Stomach smooth muscle (tissue), 2 donors: ENCODE data around the gene ASPG.
"Not testable (repeated sequence)": the region's sequence is repeated elsewhere in the genome, so short reads cannot be mapped to it uniquely, and the experiment has no call there.

Experiments
- H3K27ac ChIP-seq: one replicate; pipeline ENCODE4 v1.7.0; 2013; ENCODE audit warnings: mild to moderate bottlenecking, low read length, inconsistent platforms
- H3K27me3 ChIP-seq, 2 donors: one replicate each; pipeline ENCODE4 v1.7.0; 2013; ENCODE audit warnings: low read length in 2 of 2; ENCODE audit not compliant: insufficient read depth in 2 of 2, control insufficient read depth in 1 of 2
- H3K36me3 ChIP-seq, 2 donors: one replicate each; pipeline ENCODE4 v1.7.0; 2013; ENCODE audit warnings: low read length in 2 of 2; ENCODE audit not compliant: control insufficient read depth in 2 of 2, insufficient read depth in 2 of 2
- H3K4me1 ChIP-seq: one replicate; pipeline ENCODE4 v1.7.0; 2013; ENCODE audit warnings: low read length; ENCODE audit not compliant: control insufficient read depth, insufficient read depth
- H3K4me3 ChIP-seq, 2 donors: one replicate each; pipeline ENCODE4 v1.7.0; 2013; ENCODE audit warnings: low read length in 2 of 2
- H3K9ac ChIP-seq, 2 donors: one replicate each; pipeline ENCODE4 v1.7.0; 2013; ENCODE audit warnings: low read length in 2 of 2, mild to moderate bottlenecking in 1 of 2
- H3K9me3 ChIP-seq, 2 donors: one replicate each; pipeline ENCODE4 v1.7.0; 2013; ENCODE audit warnings: low read length in 2 of 2; ENCODE audit not compliant: control insufficient read depth in 2 of 2
- donor health status: healthy.
- donor health status: Pancreatic carcinoma.

ASPG gene

GRCh38 chr14:104151566-104152245 is 66.2 kb downstream of the ASPG start:
- peaks cover 7% of the 10 kb centered on the region for H3K4me1 ChIP-seq
- no peaks in the 10 kb centered on the region for H3K9me3 ChIP-seq
- peaks cover 0 to 2% of the 10 kb centered on the region in 2 donors for H3K27me3 ChIP-seq
- H3K9ac ChIP-seq = no peak overlapping the region
- H3K27ac ChIP-seq = no peak overlapping the region
- no peak overlapping the region for H3K4me3 ChIP-seq
- H3K36me3 ChIP-seq = no peaks in the 10 kb centered on the region

GRCh38 chr14:104152246-104152575 is 66.7 kb downstream of the ASPG start:
- H3K4me3 ChIP-seq = no peak overlapping the region
- H3K9me3 ChIP-seq = no peaks in the 10 kb centered on the region
- H3K4me1 ChIP-seq = peaks cover 7% of the 10 kb centered on the region
- H3K36me3 ChIP-seq = no peaks in the 10 kb centered on the region
- no peak overlapping the region for H3K27ac ChIP-seq
- peaks cover 0 to 2% of the 10 kb centered on the region in 2 donors for H3K27me3 ChIP-seq
- H3K9ac ChIP-seq = no peak overlapping the region

- H3K9me3 ChIP-seq = no peaks in the 10 kb centered on the region
- peaks cover 7% of the 10 kb centered on the region for H3K4me1 ChIP-seq
- no peak overlapping the region for H3K9ac ChIP-seq
- H3K27me3 ChIP-seq = peaks cover 0 to 2% of the 10 kb centered on the region in 2 donors
- no peak overlapping the region for H3K4me3 ChIP-seq
- H3K27ac ChIP-seq = no peak overlapping the region
- no peaks in the 10 kb centered on the region for H3K36me3 ChIP-seq
Observed at GRCh38 chr14:104152686-104153393, 67.3 kb downstream of the ASPG start.

GRCh38 chr14:104153394-104153755 is 67.9 kb downstream of the ASPG start:
- not testable (repeated sequence) for H3K36me3 ChIP-seq, H3K4me1 ChIP-seq, H3K27me3 ChIP-seq, H3K9ac ChIP-seq, H3K4me3 ChIP-seq, H3K27ac ChIP-seq, H3K9me3 ChIP-seq

- no peaks in the 10 kb centered on the region for H3K36me3 ChIP-seq
- no peak overlapping the region for H3K9ac ChIP-seq
- H3K27me3 ChIP-seq = peaks cover 0 to 2% of the 10 kb centered on the region in 2 donors
- no peaks in the 10 kb centered on the region for H3K9me3 ChIP-seq
- peaks cover 4% of the 10 kb centered on the region for H3K4me1 ChIP-seq
- H3K27ac ChIP-seq = no peak overlapping the region
- no peak overlapping the region for H3K4me3 ChIP-seq
Observed at GRCh38 chr14:104154246-104154645, 68.7 kb downstream of the ASPG start.

GRCh38 chr14:104155513-104155912 is 70.0 kb downstream of the ASPG start:
- Histone ChIP-seq H3K4me3 (no peak overlapping the region), H3K9me3 (no peaks in the 10 kb centered on the region), H3K9ac (no peak overlapping the region), H3K36me3 (no peaks in the 10 kb centered on the region), H3K27me3 (peaks cover 0 to 2% of the 10 kb centered on the region in 2 donors), H3K4me1 (peaks cover 3% of the 10 kb centered on the region), H3K27ac (no peak overlapping the region)

GRCh38 chr14:104156142-104156541 is 70.6 kb downstream of the ASPG start:
- no peaks in the 10 kb centered on the region for H3K9me3 ChIP-seq
- H3K4me3 ChIP-seq = no peak overlapping the region
- no peak overlapping the region for H3K27ac ChIP-seq
- H3K36me3 ChIP-seq = no peaks in the 10 kb centered on the region
- no peaks in the 10 kb centered on the region for H3K4me1 ChIP-seq
- peaks cover 0 to 2% of the 10 kb centered on the region in 2 donors for H3K27me3 ChIP-seq
- no peak overlapping the region for H3K9ac ChIP-seq

GRCh38 chr14:104157016-104157928 is 71.8 kb downstream of the ASPG start:
- Histone ChIP-seq H3K27ac (no peak overlapping the region), H3K36me3 (no peaks in the 10 kb centered on the region)

GRCh38 chr14:104158827-104159798 is 73.6 kb downstream of the ASPG start:
- no peaks in the 10 kb centered on the region for H3K27me3 ChIP-seq
- no peaks in the 10 kb centered on the region for H3K4me1 ChIP-seq
- no peaks in the 10 kb centered on the region for H3K9me3 ChIP-seq
- H3K9ac ChIP-seq = no peak overlapping the region
- H3K27ac ChIP-seq = no peak overlapping the region
- H3K36me3 ChIP-seq = no peaks in the 10 kb centered on the region
- no peak overlapping the region for H3K4me3 ChIP-seq

More at GRCh38 chr14:104157016-104157928, 71.8 kb downstream of the ASPG start:
- H3K27me3 ChIP-seq = peaks cover 0 to under 1% of the 10 kb centered on the region in 2 donors
- no peaks in the 10 kb centered on the region for H3K4me1 ChIP-seq
- no peak overlapping the region for H3K9ac ChIP-seq
- no peak overlapping the region for H3K4me3 ChIP-seq
- H3K9me3 ChIP-seq = no peaks in the 10 kb centered on the region

- no peaks in the 10 kb centered on the region for H3K36me3 ChIP-seq
- H3K4me3 ChIP-seq = no peak overlapping the region
- no peak overlapping the region for H3K27ac ChIP-seq
- no peaks in the 10 kb centered on the region for H3K4me1 ChIP-seq
- H3K27me3 ChIP-seq = no peaks in the 10 kb centered on the region
- no peak overlapping the region for H3K9ac ChIP-seq
- no peaks in the 10 kb centered on the region for H3K9me3 ChIP-seq
Observed at GRCh38 chr14:104159990-104160389, 74.5 kb downstream of the ASPG start.
